GM04504 (cell line): ENCODE results near the gene ZDHHC13.

Source experiments
- DNase-seq: peaks from one replicate; pipeline ENCODE4 v3.0.0-alpha.2; 2012; ENCODE audit warnings: low read depth

Gene ZDHHC13

DNA sequence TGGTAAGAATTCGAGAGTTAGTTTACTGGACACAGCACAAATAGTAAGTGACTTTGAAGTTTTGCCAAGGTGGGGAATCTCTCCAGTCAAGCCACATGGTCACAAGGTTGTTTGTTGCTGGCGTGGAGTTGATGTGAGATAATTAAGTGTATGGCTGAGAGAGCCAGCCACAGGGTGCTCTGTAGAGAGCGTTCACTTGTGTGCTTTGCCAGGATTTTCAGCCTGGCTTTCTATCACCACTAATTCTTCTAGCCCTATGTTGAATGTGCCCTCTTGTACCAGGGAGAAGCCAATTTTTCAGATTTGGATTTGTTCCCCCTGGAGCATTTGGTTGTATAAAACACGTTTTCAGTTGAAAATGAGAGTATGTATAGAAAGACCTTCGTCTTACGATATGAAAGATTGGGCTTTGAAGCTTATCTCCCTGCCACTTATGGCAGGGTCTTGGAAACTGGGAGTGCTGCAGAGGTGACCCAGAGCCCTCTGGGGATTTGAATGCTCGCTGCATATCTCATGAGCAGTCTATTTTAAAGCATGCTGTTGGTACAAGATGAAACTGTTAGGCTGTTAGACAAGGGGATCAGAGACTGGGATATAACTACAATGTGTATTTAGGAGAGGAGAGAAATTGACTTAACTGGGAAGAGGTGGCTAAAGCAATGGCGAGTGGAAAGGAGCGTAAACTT, 56.2 kb downstream of the ZDHHC13 start:
- no peak for DNase-seq

DNA sequence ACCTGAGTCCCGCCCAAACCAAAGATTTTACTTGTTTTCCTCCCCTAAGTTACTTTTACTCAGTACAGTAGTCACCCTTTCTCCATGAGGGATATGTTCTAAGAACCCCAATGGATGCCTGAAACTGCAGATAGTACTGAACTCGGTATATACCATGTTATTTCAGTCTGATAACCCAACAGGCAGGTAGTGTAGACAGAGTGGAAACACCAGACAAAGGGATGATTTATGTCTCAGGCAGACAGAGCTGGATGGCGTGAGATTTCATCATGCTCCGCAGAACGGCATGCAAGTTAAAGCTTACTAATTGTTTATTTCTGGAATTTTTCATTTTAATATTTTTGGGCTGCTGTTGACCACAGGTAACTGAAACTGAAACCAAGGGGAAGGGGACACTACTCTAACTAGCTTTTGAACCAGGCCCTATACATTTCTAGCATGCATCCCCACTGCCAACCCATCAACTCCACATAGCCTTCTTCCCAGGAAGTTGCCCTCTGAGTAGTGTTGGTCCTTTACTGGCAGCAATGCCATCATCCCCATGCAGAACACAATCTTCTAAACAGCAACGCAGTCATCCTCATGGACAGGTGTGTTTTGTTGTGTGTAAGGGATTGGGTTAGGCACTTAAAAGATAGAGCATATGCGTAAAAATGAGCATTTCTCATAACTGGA, 57.1 kb downstream of the ZDHHC13 start:
- no peak for DNase-seq

- no peak for DNase-seq
Measured at GRCh38 chr11:19176629-19177186, 59.7 kb downstream of the ZDHHC13 start.

GRCh38 chr11:19181531-19182261, 64.7 kb downstream of the ZDHHC13 start:
- DNase-seq, result no peak

- DNase-seq, result no peak
Measured at GRCh38 chr11:19183646-19184045, 66.7 kb downstream of the ZDHHC13 start.

DNA sequence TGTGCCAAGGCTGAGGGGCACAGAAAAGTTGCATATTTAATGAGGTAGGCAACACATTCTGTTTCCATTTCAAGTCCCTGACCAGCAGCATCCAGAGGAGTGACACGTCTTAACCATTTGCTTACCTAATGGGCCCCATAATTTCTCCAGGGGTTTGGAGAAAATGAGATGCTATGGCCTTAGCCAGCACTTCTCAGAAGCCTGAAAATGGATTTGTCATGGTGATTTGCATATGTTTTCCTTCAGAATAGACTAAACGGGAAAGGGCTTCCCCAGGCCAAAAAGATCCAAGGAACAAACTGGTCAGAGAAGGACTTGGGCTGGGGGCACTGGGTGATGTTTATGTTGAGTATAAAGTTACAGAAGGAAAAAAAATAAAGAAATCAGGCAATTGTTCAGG, 68.1 kb downstream of the ZDHHC13 start:
- no peak for DNase-seq

DNA sequence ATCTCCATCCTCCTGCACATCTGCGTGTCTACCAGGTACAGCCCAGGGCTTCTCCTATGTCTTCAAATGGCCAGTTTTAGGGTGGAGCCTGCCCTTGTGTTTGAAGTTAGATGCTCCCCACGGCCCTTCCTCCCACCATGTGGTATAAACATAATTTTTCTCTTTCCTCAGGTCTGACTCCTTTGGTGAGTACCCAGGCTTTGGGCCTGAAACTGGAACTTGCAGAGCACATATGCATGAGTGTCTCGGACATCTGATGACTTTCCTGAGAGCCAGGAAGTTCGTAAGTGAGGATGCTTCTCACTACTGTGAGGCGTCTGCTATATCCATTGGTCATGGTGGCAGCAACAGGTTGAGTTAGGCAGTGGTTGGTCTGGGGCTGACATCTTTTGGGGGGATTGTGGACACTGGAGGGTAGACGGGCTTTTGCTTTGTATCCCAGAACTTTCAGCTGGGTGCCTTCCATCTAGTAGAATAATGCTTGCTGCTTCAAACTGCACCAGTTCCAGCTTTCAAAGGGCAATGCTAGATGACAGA, 68.6 kb downstream of the ZDHHC13 start:
- DNase-seq, result no peak

- DNase-seq, result no peak
Measured at GRCh38 chr11:19187114-19187832, 70.3 kb downstream of the ZDHHC13 start.

DNA sequence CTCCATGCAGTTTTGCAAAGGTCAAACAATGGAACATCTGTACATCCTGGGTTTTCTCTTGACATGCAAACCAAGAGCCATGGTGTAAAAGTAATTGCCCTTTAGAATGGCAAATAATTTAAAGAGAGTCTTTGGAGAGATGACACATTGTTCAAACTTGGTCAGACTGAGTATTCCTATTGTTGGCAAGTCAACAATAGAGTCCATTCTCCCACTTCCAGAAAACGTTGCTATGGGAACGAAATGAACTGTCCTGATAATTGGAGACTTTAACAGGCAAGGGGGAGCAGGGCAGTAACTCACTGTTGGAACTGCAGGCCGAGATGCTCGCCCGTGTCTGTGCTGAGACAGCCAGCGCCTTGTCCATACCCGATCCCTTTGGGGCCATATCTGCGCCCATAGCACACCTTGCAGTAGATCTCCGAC, 70.9 kb downstream of the ZDHHC13 start:
- no peak for DNase-seq

DNA sequence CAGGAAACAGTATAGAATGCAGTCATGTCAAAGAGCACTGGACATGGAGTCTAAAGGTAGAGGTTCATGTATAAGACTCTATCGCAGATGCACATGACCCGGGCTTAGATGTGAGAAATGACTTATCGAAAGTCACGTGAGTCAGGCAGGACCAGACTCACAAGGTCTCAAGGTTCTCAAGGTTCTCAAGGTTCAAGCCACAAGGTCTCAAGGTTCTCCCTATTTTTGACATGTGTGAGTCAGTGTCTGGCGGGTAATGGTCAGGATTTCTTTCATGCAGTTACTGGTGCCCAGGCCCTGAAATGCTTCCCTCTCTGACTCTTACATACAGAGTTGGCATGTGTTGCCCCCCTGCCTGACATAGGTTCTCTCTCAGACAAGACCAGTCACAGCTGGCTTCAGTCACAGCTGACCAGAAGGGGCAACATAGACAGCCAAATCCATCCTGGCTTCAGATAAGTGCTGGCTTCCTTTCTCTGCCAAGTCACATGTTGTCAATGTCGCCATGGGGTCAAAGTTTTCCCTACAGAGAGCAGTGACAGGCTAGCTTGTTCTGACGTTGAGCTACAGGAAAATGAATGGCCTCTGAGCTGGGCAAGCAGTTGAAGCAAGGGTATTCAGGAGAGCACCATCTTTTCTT, 74.7 kb downstream of the ZDHHC13 start:
- DNase-seq, result no peak

- no peak for DNase-seq
Measured at GRCh38 chr11:19193916-19194315, 76.9 kb downstream of the ZDHHC13 start.

- DNase-seq, result no peak
Measured at GRCh38 chr11:19194620-19195308, 77.8 kb downstream of the ZDHHC13 start.

- no peak for DNase-seq
Measured at GRCh38 chr11:19196432-19196831, 79.5 kb downstream of the ZDHHC13 start.

DNA sequence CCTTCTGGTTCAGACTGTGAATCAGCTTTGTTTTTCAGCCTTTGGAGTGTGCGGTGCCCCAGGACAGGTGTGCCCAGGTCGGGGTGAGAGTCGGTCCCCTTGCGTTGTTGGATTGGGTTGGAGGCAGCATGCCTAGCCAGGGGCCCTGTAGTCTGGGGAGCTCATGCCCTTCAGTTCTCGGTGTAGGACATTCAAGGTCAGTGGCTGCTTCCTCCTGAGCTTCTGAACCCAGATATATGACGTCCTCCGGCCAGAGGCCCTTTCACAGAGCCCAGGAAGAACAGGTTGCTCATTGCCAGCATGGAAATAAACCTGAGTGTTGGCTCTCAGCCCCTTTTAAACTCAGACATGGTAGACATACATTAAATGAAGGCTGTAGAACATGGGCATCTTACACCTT, 82.1 kb downstream of the ZDHHC13 start:
- DNase-seq, result no peak

GRCh38 chr11:19199771-19200170, 82.8 kb downstream of the ZDHHC13 start:
- no peak for DNase-seq

GRCh38 chr11:19200410-19201201, 83.6 kb downstream of the ZDHHC13 start:
- peak; percentile 32 for DNase-seq

- DNase-seq, result no peak
Measured at GRCh38 chr11:19201737-19202605, 85.0 kb downstream of the ZDHHC13 start, which contains the start of gene CSRP3. Gene CSRP3, minus strand, starts transcription at chr11:19201983. Its CDS starts 9,535 bp downstream, at chr11:19192448.

DNA sequence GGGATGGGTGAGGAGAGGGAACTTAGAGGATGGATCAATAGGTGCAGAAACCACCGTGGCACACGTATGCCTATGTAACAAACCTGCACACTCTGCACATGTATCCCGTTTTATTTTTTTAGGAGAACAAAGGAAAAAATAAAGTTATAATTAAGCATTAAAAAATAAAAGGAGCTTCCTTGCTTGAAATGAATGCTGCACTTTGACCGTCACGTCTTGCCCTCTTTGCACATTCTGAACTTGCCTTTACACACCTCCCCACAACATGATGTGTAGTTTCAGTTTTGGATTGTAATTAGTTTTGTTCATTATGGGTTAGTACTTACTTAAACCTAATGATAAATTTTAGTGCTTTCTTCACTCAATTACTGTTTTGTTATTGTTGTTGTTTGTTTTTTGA, 87.9 kb downstream of the ZDHHC13 start:
- no peak for DNase-seq

- no peak for DNase-seq
Measured at GRCh38 chr11:19208181-19208580, 91.2 kb downstream of the ZDHHC13 start.
